Erythroblast (primary cell): Measurements from ENCODE around the gene KCTD15.

Experiments used
- GATA1 ChIP-seq: IDR thresholded peaks from 2 replicates; pipeline ENCODE4 v1.6.1; 2011; ENCODE audit warnings: low read depth, mild to moderate bottlenecking, control low read depth, low read length, moderate library complexity
- POLR2A ChIP-seq: IDR thresholded peaks from 2 replicates; pipeline ENCODE4 v1.6.1; 2011; ENCODE audit warnings: mild to moderate bottlenecking, low read length

DNA sequence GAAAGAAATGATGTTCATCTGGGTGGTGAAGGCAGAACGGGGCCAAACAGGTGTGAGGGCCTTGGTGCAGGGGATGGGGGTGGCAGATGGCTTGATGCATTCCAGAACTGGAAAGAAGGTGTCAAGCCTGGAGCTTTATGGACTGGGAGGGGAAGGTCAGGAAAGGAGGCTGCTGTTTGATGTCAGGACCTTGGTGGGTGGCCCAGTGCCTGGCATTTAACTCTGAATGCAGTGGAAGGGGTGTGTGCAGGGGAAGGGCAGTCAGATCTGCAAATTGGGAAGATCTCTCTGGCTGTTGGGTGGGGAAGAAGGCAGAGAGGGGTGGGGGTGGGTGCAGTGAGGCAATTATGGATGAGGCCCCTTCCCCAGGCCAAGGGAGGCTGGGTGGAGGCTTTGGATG, 11.7 kb downstream of the KCTD15 start:
- TF ChIP-seq POLR2A: no peak
- no peak for TF ChIP-seq GATA1
